ENCODE data around the gene SLC24A3. TPM values are rescaled to one million over a fixed set of nuclear protein-coding genes. Genes with fewer than 3 reads are reported as not detected.

The SLC24A3 gene
- total RNA-seq, 3 donors from 2014 or later, result 4.9 to 12.3 (median 5.9) TPM

DNA sequence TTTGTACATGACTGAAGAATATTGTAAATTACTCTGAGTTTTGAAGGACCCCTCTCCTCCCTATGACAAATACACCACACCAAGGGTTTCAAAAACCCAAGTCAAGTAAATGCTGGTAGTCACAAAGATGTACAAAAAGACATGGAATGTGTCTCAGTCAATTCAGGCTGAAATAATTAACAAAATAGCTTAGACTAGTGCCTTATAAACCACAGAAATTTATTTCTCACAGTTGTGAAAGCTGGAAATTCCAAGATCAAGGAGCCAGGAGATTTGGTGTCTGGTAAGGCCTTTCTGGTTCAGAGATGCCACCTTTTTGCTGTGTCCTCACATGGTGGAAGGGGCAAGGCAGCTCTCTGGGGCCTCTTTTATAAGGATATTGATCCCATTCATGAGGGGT lies 343.3 kb downstream of the SLC24A3 start:
- no peaks in the 10 kb centered on the region for H3K36me3 ChIP-seq
- no peaks in the 10 kb centered on the region for H3K9me3 ChIP-seq
- TF ChIP-seq POLR2AphosphoS5 (IDR thresholded peaks at IDR 0.05), result no peak
- TF ChIP-seq POLR2A (IDR thresholded peaks at IDR 0.05), result no peak
- TF ChIP-seq CTCF (IDR thresholded peaks at IDR 0.05), result no peak
- no peak overlapping the region for H3K4me3 ChIP-seq
- H3K4me1 ChIP-seq, result no peaks in the 10 kb centered on the region
- no peak overlapping the region for H3K27ac ChIP-seq
- intact Hi-C loops (cut with DNase I; ENCODE audit: low total_unique reads), result no loop called here
- H3K27me3 ChIP-seq, result no peaks in the 10 kb centered on the region
- DNase-seq (ENCODE audit: low spot score in 2 of 2), result no peak

- Histone ChIP-seq H3K27me3 (no peaks in the 10 kb centered on the region), H3K4me3 (no peak overlapping the region), H3K4me1 (no peaks in the 10 kb centered on the region), H3K36me3 (no peaks in the 10 kb centered on the region), H3K9me3 (no peaks in the 10 kb centered on the region), H3K27ac (no peak overlapping the region)
- no peak for TF ChIP-seq POLR2AphosphoS5 (IDR thresholded peaks at IDR 0.05)
- no peak for TF ChIP-seq CTCF (IDR thresholded peaks at IDR 0.05)
- no peak for TF ChIP-seq POLR2A (IDR thresholded peaks at IDR 0.05)
- no peak for DNase-seq (ENCODE audit: low spot score in 2 of 2)
- intact Hi-C loops (cut with DNase I; ENCODE audit: low total_unique reads), result no loop called here
These were observed 344.8 kb downstream of the SLC24A3 start for GRCh38 chr20:19557291-19557690.

DNA sequence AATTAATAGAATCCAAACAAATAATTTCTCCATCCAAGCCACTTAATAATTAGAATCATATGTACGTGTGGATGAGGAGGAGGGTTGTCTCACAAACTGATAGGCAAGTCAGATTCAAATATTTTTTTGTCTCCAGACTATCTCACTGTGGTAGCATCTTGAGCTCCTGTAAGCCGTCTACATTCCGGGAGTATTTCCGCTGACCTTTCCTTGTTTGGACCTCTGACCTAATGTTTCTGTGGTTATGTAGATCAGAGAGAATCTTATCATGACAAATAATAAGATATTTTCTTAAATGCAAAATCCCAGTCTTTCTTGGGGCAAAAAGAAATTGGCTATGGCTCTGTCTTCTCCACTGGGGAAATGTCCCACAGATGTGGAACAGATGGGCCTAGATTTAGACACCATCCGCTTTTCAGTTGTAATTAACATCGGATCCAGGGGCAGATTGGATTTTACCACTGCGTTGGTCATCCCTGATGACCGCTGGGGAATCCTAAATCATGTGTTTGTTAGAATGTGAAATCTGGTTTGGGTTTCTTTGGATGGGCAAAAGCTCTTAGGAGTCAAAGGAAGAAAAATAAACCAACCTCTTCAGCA lies 348.5 kb downstream of the SLC24A3 start:
- Histone ChIP-seq H3K4me1 (no peaks in the 10 kb centered on the region), H3K9me3 (no peaks in the 10 kb centered on the region), H3K27me3 (no peaks in the 10 kb centered on the region), H3K27ac (no peak overlapping the region), H3K4me3 (no peak overlapping the region), H3K36me3 (no peaks in the 10 kb centered on the region)
- intact Hi-C loops (cut with DNase I; ENCODE audit: low total_unique reads), result no loop called here
- no peak for TF ChIP-seq CTCF (IDR thresholded peaks at IDR 0.05)
- no peak for TF ChIP-seq POLR2A (IDR thresholded peaks at IDR 0.05)
- no peak for TF ChIP-seq POLR2AphosphoS5 (IDR thresholded peaks at IDR 0.05)
- DNase-seq (ENCODE audit: low spot score in 2 of 2), result no peak

GRCh38 chr20:19562426-19562825 lies 350.0 kb downstream of the SLC24A3 start:
- no peak overlapping the region for H3K27ac ChIP-seq
- no peak for TF ChIP-seq POLR2AphosphoS5 (IDR thresholded peaks at IDR 0.05)
- intact Hi-C loops (cut with DNase I; ENCODE audit: low total_unique reads), result no loop called here
- no peaks in the 10 kb centered on the region for H3K4me1 ChIP-seq
- no peaks in the 10 kb centered on the region for H3K9me3 ChIP-seq
- no peak for DNase-seq (ENCODE audit: low spot score in 2 of 2)
- H3K4me3 ChIP-seq, result no peak overlapping the region
- no peaks in the 10 kb centered on the region for H3K36me3 ChIP-seq
- H3K27me3 ChIP-seq, result no peaks in the 10 kb centered on the region

- H3K4me3 ChIP-seq, result no peak overlapping the region
- no peaks in the 10 kb centered on the region for H3K36me3 ChIP-seq
- no peak overlapping the region for H3K27ac ChIP-seq
- no peaks in the 10 kb centered on the region for H3K9me3 ChIP-seq
- no peak for TF ChIP-seq POLR2AphosphoS5 (IDR thresholded peaks at IDR 0.05)
- no peak for TF ChIP-seq CTCF (IDR thresholded peaks at IDR 0.05)
- TF ChIP-seq POLR2A (IDR thresholded peaks at IDR 0.05), result no peak
- H3K27me3 ChIP-seq, result no peaks in the 10 kb centered on the region
- intact Hi-C loops (cut with DNase I; ENCODE audit: low total_unique reads), result no loop called here
- H3K4me1 ChIP-seq, result no peaks in the 10 kb centered on the region
- no peak for DNase-seq (ENCODE audit: low spot score in 2 of 2)
These were observed 351.8 kb downstream of the SLC24A3 start for GRCh38 chr20:19564261-19564660.

- Histone ChIP-seq H3K9me3 (no peaks in the 10 kb centered on the region), H3K27me3 (no peaks in the 10 kb centered on the region), H3K4me1 (no peaks in the 10 kb centered on the region), H3K36me3 (no peaks in the 10 kb centered on the region), H3K27ac (no peak overlapping the region), H3K4me3 (no peak overlapping the region)
- TF ChIP-seq CTCF (IDR thresholded peaks at IDR 0.05), result no peak
- TF ChIP-seq POLR2A (IDR thresholded peaks at IDR 0.05), result no peak
- no peak for TF ChIP-seq POLR2AphosphoS5 (IDR thresholded peaks at IDR 0.05)
- intact Hi-C loops (cut with DNase I; ENCODE audit: low total_unique reads), result no loop called here
- no peak for DNase-seq (ENCODE audit: low spot score in 2 of 2)
These were observed 353.3 kb downstream of the SLC24A3 start for GRCh38 chr20:19565736-19566135.

Data from breast epithelium (tissue), 4 donors.